HL-60/S4 treated with phorbol 12-myristate 13-acetate at 8.2 ng/mL for 4 days and 3 days (cell line): ENCODE results near the gene PSMD14.
"Not testable (repeated sequence)": the region's sequence is repeated elsewhere in the genome, so short reads cannot be mapped to it uniquely, and the experiment has no call there.

ENCODE experiments used
- in situ Hi-C: fragments of 300-500 bp; cut with MboI; formaldehyde crosslinking; loops from 2 replicates; pipeline ENCODE4 v1.15.0; 2022; ENCODE audit warnings: low sequenced_read_pairs

PSMD14 gene

DNA sequence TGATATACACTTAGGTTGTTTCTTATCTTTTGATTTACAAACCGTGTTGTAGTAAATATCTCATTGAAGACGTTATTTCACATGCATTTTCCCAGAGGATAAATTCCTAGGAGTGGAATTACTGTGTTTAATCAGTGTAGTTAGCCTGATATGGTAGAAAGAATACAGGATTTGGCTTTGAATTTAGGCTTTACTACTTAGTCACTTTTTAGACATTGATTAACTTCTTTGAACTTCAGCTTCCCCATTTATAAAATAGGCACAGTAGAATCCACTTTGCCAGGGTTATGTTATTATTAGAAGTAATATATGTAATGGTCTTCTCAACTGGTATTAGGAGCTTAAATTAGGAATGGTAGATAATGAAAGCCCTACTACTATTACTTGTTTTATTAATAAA lies 27.4 kb downstream of the PSMD14 start:
- in situ Hi-C loops, result no loop called here

- in situ Hi-C loops, result no loop called here
Observed at GRCh38 chr2:161337247-161337646, 29.0 kb downstream of the PSMD14 start.

GRCh38 chr2:161339532-161339931 lies 31.3 kb downstream of the PSMD14 start:
- in situ Hi-C loops, result not testable (repeated sequence)

DNA sequence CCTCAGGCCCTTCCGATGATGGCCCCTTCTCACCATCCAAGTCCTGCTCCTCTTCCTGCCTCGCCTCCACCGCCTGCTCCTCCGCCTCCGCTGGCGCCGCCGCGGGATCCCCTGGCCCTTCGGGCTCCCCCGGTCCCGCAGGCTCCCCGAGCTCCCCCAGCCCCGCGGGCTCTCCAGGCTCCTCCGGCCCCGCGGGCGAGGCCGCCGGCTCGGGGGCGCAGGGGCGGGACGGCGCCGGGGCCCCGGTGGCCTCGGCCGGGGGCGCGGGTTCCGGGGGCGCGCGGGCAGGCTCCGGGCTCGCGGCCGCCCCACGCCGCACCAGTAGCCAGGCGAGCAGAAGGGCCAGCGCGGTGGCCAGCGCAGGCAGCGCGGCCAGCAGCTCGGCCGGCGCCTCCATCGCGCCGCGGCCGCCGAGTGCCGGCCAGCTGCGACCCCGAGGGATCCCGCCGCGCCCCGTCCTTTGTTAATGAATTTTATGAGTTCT lies 32.7 kb downstream of the PSMD14 start:
- in situ Hi-C loops, result not testable (repeated sequence)

GRCh38 chr2:161343235-161343634 lies 35.0 kb downstream of the PSMD14 start:
- in situ Hi-C loops, result no loop called here

DNA sequence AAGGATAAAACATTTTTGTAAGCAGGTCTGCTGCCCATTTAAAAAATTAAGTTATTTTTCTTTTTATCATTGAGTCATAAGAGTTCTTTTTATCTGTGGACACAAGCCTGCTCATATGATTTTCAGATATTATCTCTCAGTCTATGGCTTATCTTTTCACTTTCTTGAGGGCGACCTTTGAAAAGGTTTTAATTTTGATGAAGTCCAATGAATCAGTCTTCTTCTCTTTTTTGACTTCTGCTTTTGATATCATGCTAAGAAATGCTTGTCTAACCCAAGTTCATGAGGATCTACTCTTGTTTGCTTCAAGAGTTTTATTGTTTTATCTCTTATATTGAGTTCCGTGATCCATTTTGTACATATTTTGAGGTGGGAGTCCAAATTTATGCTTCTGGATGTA lies 36.5 kb downstream of the PSMD14 start:
- in situ Hi-C loops, result no loop called here

DNA sequence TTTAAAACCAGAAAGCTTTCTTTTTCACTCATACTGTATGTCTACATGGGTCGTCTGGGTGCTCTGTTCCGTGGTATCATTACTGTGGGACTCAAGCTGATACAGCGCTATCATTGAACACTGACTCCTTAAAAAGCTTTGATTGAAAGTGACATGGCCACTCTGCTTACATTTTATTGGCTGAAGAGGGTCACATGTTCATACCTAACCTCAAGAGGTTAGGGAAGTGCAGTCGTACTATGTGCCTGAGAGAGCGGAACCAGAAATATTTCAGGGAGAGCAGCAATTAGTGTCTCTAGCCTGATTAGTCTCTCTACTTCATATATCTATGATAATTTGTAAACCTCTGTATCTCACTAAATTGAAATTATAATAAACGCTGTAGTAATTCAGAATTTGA lies 43.5 kb downstream of the PSMD14 start:
- in situ Hi-C loops, result no loop called here

DNA sequence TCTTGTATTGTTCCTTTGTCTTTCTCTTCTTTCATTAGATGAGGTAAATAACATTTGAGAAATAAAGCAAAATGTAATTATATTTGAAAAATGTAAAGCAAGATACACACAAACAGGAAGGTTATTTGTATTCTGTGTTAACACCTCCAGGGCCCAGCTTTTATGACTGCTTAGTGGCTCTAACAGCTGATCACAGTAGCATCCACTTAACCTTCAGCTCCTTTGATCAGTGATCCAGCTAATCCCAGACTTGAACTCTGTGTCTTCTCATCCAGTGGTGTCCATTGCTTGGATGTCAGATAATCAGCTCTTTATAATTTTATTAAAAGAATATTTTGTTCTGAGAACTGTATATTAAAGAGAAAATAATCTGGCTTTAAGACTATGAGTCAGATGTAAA lies 44.5 kb downstream of the PSMD14 start:
- in situ Hi-C loops, result no loop called here

DNA sequence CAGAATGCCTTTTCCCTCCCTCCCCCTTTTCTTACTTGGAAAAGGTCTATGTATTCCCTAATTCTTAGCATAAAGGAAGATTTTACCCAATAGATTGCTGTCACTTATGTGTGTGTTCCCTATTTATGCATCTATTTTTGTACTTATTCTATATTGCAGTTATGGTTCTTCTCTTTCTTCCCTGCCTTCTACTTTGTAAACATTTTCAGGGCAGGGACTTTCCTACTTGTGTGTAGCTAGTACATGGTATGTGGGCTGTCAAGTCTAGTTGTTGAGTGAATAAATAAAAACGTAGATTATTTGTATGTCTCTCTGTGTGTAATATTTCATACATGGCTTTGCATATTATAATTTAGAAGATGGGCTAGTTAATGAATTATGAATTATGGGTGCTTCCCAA lies 45.3 kb downstream of the PSMD14 start:
- in situ Hi-C loops, result no loop called here

DNA sequence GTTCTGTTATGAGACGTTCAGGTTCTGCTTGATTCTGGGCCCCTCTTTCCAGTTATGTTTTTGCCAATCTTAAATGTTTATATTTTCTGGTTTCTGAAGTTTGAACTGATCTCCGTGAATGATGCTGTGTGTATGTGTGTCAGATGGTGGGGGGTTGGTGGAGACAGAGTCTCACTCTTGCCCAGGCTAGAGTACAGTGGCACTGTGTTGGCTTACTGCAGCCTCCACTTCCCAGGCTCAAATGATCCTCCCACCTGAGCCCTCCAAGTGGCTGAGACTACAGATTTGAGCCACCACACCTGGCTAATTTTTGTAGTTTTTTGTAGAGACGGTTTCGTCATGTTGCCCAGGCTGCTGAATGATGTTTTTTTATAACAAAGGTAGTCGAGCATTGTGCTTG lies 45.9 kb downstream of the PSMD14 start:
- in situ Hi-C loops, result no loop called here

DNA sequence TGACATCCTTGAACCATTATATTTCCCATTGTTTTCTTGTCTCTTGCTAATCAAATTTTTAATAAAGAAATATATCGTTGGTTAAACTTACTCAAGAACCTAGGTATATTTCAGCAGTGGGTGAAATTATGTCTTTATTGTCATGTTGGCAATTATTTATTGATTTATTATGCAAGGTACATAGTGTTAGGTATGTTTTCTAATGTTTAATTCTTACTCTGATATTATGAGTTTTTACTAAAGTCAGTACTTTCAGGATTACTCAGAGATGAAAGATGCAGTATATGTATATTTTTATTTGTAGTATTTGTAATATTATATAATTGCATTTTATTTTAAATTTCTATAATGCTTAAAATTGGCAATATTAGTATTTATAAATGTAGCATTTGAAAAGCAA lies 46.9 kb downstream of the PSMD14 start:
- in situ Hi-C loops, result no loop called here

GRCh38 chr2:161355983-161356382 lies 47.8 kb downstream of the PSMD14 start:
- in situ Hi-C loops, result no loop called here

GRCh38 chr2:161357097-161357496 lies 48.9 kb downstream of the PSMD14 start:
- in situ Hi-C loops, result no loop called here

- in situ Hi-C loops, result no loop called here
Observed at GRCh38 chr2:161358838-161359237, 50.6 kb downstream of the PSMD14 start.

- in situ Hi-C loops, result not testable (repeated sequence)
Observed at GRCh38 chr2:161360095-161360654, 52.0 kb downstream of the PSMD14 start.

DNA sequence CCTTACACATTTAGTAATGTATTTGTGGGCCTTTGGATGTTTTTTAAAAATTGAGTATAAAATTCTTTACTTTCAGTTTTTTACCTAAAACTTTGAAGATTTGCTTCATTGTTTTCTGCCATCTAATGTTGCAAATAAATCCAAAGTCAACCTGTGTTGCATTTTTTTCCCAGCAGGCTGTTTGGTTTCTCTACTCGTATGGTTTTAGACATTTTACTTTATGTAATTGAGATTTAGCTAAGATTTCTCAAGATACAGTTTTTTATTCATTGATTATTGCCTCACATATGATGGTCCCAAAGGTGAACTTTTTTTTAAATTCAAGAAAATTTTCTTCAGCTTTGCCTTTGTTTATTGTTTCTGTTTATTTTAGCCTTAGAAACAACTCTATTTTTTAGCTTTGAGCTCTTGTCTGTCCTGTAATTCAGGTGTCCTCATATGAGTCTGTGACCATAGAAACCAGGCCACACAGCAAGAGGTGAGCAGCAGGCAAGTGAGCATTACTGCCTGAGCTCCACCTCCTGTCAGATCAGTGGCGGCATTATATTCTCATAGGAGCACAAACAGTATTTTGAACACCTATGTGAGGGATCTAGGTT lies 54.4 kb downstream of the PSMD14 start:
- in situ Hi-C loops, result no loop called here

- in situ Hi-C loops, result no loop called here
Observed at GRCh38 chr2:161367675-161368074, 59.5 kb downstream of the PSMD14 start.

GRCh38 chr2:161369311-161369710 lies 61.1 kb downstream of the PSMD14 start:
- in situ Hi-C loops, result no loop called here

- in situ Hi-C loops, result no loop called here
Observed at GRCh38 chr2:161370981-161371380, 62.8 kb downstream of the PSMD14 start.

DNA sequence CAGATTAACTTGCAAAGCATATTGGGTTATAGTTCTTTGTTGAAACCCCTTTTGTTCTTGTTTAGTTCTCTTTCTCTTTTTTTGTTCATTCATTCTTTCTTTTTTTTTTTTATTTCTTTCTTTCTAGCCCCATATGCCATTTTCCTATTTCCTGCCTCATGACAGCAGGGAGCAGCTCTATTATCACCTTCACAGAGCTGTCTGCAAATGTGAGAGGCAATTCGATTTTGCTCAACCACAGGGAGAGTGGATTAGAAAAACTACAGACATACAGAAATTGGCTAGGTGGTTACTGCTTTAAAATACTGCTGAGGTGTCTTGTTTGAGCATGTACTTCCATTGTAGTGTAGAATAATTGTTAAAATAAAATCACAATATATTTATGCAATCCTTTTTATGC lies 63.6 kb downstream of the PSMD14 start:
- in situ Hi-C loops, result no loop called here

GRCh38 chr2:161373942-161374341 lies 65.7 kb downstream of the PSMD14 start:
- in situ Hi-C loops, result no loop called here

GRCh38 chr2:161374446-161374845 lies 66.2 kb downstream of the PSMD14 start:
- in situ Hi-C loops, result no loop called here

DNA sequence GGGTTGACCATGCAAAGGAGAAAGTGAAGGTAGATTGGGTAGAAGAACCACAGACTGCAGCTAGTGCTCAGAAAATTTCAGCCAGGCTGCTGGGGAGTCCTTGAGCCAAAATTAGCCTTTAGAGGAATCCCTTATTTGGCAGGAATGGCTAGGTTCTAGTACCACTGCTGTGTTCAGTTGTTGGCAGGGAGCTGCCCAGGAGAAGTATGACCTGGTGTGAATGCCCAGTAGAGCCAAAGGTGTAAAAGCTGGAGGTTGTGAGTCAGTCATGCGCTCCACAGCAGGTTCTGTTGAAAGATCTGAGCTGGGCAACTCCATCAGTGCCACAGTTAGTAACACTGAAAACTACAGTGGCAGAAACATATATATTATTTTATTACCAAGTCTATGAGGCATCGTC lies 71.5 kb downstream of the PSMD14 start:
- in situ Hi-C loops, result no loop called here
